GM21528 (cell line): ENCODE measurements around the gene JMY.

ENCODE experiments used
- ATAC-seq: cut with Tn5 transposase; IDR thresholded peaks from one replicate; pipeline ENCODE4 v1.9.1; 2021; ENCODE audit warnings: mild to moderate bottlenecking, moderate library complexity; ENCODE audit not compliant: unreplicated experiment, low FRiP score

Gene JMY, protein sequence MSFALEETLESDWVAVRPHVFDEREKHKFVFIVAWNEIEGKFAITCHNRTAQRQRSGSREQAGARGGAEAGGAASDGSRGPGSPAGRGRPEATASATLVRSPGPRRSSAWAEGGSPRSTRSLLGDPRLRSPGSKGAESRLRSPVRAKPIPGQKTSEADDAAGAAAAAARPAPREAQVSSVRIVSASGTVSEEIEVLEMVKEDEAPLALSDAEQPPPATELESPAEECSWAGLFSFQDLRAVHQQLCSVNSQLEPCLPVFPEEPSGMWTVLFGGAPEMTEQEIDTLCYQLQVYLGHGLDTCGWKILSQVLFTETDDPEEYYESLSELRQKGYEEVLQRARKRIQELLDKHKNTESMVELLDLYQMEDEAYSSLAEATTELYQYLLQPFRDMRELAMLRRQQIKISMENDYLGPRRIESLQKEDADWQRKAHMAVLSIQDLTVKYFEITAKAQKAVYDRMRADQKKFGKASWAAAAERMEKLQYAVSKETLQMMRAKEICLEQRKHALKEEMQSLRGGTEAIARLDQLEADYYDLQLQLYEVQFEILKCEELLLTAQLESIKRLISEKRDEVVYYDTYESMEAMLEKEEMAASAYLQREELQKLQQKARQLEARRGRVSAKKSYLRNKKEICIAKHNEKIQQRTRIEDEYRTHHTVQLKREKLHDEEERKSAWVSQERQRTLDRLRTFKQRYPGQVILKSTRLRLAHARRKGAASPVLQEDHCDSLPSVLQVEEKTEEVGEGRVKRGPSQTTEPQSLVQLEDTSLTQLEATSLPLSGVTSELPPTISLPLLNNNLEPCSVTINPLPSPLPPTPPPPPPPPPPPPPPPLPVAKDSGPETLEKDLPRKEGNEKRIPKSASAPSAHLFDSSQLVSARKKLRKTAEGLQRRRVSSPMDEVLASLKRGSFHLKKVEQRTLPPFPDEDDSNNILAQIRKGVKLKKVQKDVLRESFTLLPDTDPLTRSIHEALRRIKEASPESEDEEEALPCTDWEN

DNA sequence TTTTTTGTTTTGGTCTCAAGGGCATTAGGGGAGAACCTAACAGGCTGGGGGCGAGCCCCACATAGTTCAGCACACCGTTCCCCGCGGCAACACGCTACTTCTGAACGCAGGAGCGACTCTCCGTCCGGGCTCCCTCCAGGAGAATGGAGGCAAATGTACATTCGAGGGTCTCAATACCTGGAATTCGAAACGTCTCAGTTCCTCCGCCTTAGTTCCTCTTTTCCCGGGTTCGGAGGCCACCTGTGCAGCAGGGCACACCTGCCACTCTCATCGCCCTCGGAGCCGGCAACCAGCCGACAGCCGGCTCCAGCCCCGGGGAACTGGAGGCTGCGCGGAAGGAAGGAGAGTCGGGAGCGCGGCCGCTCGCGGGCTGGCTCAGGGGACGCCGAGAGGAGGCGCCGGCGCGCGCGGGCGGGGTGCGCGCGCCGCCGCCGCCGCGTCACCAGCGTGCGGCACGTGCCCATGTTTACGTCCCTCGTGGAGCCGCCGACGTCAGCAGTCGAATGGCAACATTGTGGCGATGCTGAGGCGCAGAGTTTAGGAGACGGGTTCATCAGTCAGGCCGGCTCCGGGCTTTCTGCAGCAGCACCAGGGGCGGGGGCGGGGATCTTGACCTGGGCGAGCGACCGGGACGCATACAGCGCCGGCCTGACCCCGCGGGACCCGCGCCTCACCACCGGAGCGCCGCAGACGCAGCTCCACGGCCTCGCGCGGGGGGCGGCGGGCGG, at the start of gene JMY:
JMY (plus strand) TSS at position 498 of the 728 bp plus-strand sequence. CDS start 520 bp downstream, outside the sequence.
- peak; percentile 68 for ATAC-seq

DNA sequence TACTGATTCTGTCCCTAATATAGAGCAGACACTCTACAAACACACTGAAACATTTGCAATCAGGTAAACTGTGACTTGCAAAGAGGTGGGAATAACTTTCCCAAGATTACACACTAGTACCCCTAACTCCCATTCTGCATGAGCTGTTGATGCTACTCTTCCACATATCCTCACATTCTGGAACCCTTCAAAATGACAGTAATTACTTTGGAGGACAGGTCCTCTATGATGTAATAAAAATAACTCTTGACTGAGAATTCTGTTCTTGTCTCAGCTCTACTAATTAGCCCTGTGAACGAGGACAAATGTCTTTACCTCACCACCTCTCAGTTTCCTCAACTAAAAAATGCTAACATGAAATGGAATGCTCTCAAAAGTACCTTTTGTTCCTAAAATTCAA, 49.5 kb upstream of the JMY start:
- no peak for ATAC-seq

DNA sequence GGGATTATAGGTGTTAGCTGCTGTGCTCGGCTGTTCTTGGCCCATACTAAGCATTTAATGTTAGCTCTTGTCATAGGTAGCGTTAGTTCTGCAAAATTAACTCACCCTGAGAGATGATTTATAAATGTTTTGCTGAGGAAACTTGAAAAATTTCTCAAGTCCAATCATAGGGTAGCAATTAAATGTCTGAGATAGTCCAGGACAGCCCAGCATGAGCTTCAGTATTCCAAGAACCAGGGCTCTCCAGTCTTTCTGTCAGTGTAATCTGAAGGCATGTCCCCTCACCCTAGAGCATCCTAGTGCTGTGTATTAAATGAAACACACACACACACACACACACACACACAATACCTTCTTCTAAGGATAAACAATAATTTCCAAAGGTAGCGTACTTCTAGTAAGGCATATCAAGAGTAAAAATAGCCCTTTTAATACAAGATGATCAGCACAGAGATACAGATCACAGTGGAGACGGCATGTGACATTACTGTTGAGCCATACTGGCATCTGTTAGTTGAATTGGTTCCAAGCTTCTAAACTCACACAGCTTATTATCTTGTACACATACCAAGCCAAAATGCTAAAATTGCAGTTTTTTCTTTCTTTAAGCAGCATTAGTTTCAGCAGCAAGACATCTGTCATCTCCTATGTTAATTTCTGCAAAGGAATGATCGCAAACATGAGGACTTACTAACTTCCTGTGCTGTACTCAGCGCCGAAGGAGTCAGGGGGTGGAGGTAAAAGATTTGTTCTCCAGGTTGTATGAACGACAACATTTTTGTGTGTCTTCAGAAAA, 46.3 kb upstream of the JMY start:
- no peak for ATAC-seq

DNA sequence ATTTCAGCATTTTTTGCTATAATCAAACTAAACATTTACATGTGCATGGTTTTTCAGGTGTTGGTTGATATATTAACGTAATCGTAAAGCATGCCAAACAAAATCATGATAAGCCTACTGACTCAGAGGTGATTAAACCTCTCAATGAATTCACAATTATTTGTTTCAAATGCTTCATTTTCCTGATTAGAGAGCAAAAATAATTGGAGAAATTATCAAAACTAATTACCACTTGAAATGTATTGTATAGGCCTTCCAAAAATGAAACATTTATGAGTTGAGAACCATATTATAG, 45.7 kb upstream of the JMY start:
- ATAC-seq = no peak

DNA sequence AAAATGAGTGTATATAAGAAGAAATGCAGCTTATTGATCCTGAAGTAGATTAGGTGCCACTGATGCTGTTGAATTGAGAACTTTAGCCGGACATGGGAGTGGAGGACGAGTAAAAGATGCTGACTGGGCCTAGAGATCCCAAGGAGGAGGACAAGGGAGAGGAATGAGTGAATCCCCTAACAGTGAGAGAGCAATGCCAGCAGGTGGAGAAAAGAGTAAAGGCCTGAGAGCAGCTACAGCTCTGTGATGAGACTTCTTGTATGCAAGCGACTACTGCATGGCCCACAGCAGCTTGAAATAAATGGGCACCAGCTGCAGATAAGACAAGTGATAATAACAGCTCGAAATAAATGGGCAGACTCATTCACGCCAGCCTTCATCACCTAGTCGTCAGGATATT, 44.5 kb upstream of the JMY start:
- ATAC-seq = no peak

DNA sequence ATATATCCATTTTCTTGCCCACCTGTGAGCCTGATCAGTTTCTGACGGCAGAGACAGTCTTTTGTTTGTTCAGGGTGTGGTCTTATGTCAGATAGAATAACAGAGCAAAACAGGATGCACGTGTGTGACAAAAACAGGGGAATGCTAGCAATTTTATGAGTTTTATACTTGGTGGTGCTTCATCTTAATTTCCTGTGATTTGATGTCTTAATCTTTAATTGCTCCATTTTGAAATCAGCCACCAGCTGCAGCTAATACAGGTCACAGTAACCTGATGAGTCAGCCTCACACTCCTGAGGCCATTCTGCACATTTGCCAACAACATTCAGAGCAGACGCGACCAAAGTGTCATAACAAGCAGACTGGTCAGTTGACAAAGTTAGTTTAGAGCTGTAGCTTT, 42.3 kb upstream of the JMY start:
- no peak for ATAC-seq

DNA sequence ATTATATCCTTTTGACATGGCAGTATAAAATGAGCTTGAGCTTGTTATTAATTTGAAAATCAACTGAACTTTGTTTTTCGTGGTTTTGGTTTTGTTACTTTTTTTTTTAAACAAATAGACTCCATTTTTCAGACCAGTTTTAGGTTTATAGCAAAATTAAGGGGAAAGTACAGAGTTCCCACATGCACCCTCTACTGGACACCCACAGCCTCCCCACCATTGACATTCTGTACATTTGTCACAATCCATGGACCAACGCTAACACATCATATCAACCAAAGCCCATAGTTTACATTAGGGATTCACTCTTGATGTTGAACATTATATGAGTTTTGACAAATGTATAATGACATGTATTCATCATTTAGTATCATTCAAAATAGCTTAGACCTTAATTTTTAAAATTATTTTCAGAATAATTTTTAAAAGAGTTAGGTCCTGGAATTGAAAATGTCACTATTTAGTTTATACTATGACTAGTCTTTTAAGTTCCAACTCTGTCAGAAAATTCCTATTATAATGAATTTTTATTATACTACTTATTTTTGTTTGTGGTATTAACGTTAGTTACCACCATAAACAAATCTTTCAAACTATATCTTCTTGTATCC, 35.3 kb upstream of the JMY start:
- ATAC-seq = no peak

DNA sequence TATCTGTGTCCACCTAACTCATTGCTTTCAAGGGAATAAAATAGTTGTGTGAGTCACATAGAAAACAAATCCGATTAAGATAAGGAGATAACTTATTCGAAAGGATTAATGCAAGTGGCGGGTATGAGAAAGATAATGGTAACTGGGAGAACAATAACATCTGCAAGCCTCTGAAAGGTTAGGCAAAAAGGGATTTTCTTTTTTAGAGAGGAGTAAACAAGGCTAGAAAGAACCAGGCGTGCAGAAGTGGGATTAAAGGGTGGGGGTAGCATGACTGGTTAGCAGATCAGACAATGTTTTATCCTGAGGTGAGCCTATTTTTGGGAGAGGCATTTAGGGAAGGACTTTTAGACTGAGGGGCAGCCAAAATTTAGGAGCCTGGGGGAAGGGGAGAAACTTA, 34.7 kb upstream of the JMY start:
- no peak for ATAC-seq

DNA sequence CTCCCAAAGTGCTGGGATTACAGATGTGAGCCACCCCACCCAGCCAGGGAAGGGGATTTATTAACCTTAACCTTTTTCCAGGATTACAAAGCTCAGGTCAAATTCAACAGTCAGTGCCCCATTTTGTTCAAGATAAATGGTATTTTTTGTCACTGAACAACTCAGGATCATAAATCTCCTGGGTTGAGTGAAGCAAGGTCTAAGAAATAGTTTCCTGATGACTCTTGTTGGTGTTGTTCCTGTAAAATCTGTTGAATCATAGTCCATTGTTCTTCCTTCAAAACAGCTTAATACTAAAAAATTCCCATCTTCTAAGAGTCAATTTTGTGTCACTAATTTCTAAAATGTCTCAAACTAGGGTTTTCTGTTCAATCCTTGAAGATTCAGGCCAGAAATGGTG, 33.9 kb upstream of the JMY start:
- ATAC-seq = no peak

DNA sequence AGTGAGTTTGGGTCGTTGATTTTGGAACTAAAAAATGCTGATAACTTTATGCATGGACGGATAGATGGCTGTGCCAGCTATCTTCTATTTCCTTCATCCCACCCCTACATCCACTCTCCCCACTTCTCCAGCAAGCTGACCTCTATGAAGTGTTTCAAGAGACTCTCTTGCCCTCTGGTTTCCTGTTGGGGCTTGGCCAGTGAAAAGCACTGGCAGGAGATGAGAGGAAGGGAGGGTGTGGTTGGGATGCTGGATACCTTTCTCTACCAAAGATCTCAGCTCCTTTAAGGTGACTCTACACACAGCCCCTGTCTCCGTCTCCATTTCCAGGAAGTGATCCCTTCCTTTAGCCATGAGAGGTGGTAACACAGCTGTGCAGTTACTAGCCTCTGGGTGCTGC, 30.0 kb upstream of the JMY start:
- ATAC-seq = no peak

DNA sequence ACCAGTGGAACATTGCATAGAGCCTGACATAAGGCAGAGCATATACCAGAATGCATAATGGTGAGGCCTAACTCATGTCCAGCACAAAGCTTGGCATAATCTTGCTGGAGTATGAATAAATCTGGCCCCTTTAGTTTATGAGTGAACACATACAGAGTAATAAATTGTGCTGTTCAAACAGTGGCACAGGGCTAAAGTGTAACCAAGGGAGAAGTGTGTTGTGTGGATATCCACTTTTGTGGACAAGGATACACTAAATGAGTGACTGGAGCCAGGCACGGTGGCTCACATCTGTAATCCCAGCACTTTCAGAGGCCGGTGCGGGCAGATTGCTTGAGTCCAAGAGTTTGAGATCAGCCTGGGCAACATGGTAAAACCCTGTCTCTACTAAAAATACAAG, 29.4 kb upstream of the JMY start:
- ATAC-seq = no peak

DNA sequence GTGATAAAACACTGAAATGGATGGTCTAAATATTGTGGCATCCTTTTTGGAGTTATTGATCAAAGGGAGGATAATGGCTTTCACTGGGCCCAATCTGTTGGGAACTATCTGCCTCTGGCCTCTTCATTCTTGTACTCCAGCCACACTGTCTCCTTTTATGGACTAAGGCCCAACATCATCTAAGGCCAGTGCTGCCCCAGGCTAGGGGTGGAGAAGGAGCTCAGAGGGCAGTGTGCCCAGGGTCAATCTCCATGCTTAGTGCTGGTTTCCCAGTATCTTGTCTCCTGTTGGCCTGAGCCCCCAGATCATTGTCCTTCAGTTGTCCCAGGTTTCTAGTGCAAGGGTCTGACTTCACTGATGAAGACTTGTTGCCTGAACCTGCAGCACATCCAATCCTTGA, 26.4 kb upstream of the JMY start:
- ATAC-seq = no peak

DNA sequence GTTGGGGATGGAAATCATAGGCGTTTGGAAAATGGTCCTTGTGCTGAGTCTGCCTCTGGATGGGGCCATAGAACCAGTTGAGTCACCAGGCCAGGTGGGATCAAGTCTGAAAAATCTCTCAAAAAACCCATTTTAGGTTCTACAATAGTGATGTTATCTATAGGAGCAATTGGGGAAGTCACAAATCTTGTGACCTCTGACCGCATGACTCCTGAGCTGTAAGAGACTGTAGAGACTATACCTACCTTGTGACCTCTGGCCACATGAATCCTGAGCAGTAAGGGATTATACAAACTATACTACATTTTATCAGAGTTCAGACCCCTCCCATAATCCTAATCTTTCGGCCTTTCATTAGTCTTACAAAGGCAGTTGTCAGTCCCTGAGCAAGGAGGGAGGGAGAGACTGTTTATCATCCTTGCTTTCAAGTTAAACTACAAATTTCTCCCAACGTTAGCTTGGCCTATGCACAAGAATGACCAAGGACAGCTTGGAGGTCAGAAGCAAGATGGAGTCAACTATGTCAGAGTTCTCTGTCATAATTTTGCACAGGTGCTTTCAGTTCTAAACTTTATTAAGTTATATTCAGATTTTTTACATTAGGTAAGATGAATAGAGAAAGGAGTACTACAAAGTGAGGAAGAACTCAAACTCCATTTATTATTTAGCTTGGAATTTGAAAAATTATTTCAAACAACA, 11.5 kb upstream of the JMY start:
- ATAC-seq = no peak

DNA sequence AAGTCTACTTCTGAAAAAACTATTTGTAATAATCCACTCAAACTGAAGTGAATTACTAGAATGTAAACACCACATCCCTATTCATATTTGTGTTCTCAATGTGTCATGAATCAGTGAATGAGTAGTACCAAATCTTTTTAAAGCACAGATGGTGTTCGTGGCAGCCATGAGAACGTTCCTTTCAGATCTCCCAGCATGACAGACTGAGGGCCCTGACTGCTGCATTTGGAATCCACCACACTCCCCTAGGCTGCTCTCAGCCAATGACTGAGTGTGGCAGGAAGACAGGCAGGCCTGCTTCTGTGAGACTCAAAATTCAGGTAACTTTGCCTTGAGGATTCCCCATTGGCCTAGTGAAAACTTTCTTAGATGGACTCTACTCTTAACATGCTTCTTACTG, 10.9 kb upstream of the JMY start:
- no peak for ATAC-seq

DNA sequence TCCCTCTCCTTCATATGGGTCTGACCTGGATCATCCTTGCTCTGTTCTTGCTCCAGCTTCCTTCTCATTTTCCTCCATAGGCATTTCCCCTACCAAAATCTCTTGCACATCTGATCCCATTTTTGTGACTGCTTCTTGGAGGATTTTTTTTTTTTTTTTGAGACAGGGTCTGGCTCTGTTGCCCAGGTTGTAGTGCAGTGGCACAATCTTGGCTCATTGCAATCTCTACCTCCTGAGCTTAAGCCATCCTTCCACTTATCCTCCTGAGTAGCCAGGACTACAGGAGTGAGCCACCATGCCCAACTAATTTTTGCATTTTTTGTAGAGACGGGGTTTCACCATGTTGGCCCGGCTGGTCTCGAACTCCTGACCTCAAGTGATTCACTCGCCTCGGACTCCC, 10.5 kb upstream of the JMY start:
- ATAC-seq = no peak

DNA sequence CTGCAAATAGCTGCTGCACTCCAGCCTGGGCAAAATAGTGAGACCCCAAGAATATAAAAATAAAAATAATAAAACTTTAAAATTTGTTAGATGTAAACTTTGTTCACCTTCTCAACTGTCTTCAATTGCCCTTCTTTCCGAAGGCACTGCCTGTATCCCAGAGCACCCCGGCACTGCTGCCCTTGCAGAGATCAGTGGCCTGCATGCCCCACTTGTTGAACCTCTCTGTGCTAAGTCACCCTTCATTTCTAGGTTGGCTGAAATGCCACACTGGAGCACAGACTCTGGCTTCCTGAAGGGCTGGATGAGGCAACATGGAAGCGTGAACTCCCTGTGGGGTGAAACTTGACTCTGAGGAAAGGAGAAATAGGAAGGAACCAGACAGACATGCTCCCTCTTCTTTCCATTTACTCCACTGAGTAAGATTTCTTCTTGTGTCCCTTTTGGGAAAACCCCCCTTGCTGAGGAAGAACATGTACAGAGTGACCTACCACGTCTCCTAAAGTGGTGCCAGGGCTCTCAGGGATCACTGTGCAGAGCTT, 8.4 kb upstream of the JMY start:
- ATAC-seq = no peak

DNA sequence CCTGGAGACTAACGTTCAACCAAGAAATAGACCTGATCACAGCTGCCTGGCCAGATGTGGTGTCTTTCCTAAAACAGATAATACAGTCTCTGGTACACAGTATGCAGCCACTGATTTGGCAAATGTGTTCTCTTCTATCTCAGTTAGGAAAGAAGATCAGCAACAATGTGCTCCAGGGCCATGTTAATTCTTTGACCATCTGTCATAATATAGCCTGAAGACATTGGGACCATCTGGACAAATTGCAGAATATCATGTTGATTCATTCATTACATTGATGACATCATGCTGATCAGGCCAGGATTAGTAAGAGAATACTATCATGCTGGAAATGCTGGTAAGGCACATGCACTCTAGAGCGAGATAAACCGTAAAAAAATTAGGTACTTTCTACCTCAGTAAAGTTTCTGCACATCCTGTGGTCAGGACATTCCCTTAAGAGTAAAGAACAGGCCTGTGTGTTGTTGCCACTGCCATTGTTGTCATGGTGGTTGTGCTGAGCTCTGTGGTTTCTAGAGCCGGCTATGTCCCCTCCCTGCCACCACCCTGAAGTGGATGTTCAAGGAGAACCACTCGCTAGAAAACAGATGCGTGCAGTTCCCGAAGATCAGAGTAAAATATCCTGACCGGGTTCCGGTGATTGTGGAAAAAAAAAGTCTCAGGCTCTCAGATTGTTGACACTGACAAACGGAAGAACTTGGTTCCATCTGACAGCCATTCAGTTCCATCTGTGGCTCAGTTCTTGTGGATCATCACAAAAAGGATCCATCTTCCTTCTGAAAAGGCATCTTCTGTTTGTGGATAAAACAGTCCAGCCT, 6.4 kb upstream of the JMY start:
- no peak for ATAC-seq

DNA sequence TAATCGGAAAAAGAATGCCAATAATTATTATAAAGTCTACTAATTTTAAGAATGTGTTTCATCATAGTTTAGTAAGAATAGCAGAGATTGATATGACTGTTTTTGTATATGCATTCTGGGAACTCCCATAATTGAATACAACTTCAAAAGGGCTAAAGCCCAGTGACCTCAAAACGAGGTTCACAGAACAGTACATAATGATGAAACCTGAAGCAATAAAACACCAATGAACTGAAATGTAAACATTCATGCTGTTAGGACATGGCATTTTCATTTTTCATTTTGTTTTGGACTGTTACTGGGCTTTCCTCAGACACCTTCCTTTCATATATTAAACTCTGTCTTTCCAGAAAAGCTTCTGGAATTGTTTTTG, 684 bp upstream of the JMY start:
- ATAC-seq = no peak
